K562 (cell line): ENCODE data around the gene KRTAP1-5. TPM values are rescaled to one million over a fixed set of nuclear protein-coding genes. Genes with fewer than 3 reads are reported as not detected.

Source experiments
- FOXM1 ChIP-seq, 2 experiments: fragments of 450-650 bp in 1 of 2; sonication (generic) in 1 of 2; formaldehyde crosslinking in 1 of 2; IDR thresholded peaks; 2 replicates each; pipeline versions ENCODE4 v1.6.1 to v1.9.0; 2017 to 2022; ENCODE audit warnings: low read depth in 2 of 2, mild to moderate bottlenecking in 2 of 2, missing genetic modification reagents in 1 of 2, moderate library complexity in 1 of 2
- NCOA2 ChIP-seq, 2 experiments: fragments of 450-650 bp; IDR thresholded peaks; 2 replicates each; pipeline ENCODE4 v1.6.1; 2018; ENCODE audit warnings: mild to moderate bottlenecking in 2 of 2, moderate library complexity in 1 of 2; ENCODE audit not compliant: partially characterized antibody in 2 of 2
- NR2C1 ChIP-seq, 2 experiments: fragments of 450-650 bp; IDR thresholded peaks; 2 replicates each; pipeline ENCODE4 v1.6.1; 2017; ENCODE audit warnings: mild to moderate bottlenecking in 2 of 2, antibody characterized with exemption in 1 of 2, inconsistent platforms in 1 of 2, missing compliant biosample characterization in 1 of 2, missing genetic modification characterization in 1 of 2
- RAD21 ChIP-seq, 2 experiments: fragments of 250-450 bp in 1 of 2; fragments of 450-650 bp in 1 of 2; sonication (Bioruptor Pico) in 1 of 2; formaldehyde crosslinking in 1 of 2; IDR thresholded peaks in 1 of 2; conservative IDR thresholded peaks in 1 of 2; 2 replicates each; pipeline versions ENCODE4 v1.4.0 to v1.8.0; 2020 to 2022; ENCODE audit warnings: mild to moderate bottlenecking in 2 of 2, moderate library complexity in 1 of 2
- RBM15 ChIP-seq: fragments of 200-400 bp; formaldehyde crosslinking; IDR thresholded peaks from 2 replicates; pipeline ENCODE4 v1.6.1; 2018; ENCODE audit warnings: mild to moderate bottlenecking, low read length, moderate library complexity; ENCODE audit not compliant: insufficient read depth
- SMAD1 ChIP-seq: fragments of 150-350 bp; IDR thresholded peaks from 2 replicates; pipeline ENCODE4 v1.6.1; 2014; ENCODE audit warnings: low read length, low read depth; ENCODE audit not compliant: partially characterized antibody
- TBL1XR1 ChIP-seq, 2 experiments: IDR thresholded peaks; 2 replicates each; pipeline ENCODE4 v1.6.1; 2012; ENCODE audit warnings: improper control_type of control experiment in 2 of 2, low read length in 2 of 2, mild to moderate bottlenecking in 1 of 2
- YY1 ChIP-seq, 3 experiments: IDR thresholded peaks; 2 replicates each; pipeline ENCODE4 v1.6.1; 2011; ENCODE audit warnings: low read length in 2 of 3, mild to moderate bottlenecking in 2 of 3, moderate library complexity in 2 of 3, borderline replicate concordance in 1 of 3, control low read depth in 1 of 3, low read depth in 1 of 3; ENCODE audit not compliant: insufficient read depth in 3 of 3, insufficient replicate concordance in 2 of 3, control insufficient read depth in 1 of 3, insufficient read length in 1 of 3; ENCODE audit errors: extremely low read depth in 1 of 3
- ZBTB49 ChIP-seq: sonication (generic); formaldehyde crosslinking; IDR thresholded peaks from 2 replicates; pipeline ENCODE4 v1.8.0; 2022; ENCODE audit warnings: missing genetic modification reagents, mild to moderate bottlenecking, borderline replicate concordance
- ZEB2 ChIP-seq: fragments of 450-650 bp; IDR thresholded peaks from 2 replicates; pipeline ENCODE4 v1.6.1; 2016
- ZHX1 ChIP-seq: fragments of 150-350 bp; conservative IDR thresholded peaks from 2 replicates; pipeline ENCODE4 v1.6.1; 2014; ENCODE audit warnings: low read length
- polyA plus RNA-seq, 8 experiments: library from polyadenylated mRNA; depleted of rRNA in 4 of 8; stranded (reverse) in 5 of 8; unstranded in 3 of 8; fragments of >200 nt; fragmentation: Nextera tagmentation in 2 of 8; fragmentation: Illumina TruSeq in 1 of 8; extraction: Ambion mirVana in 2 of 8; extraction: Trizol in 1 of 8; gene quantifications; 2 replicates each; pipeline versions ENCODE4 v1.2.1 to v1.2.3, GENCODE V29; 2011 to 2014; ENCODE audit warnings: inconsistent platforms in 1 of 8, missing spikeins in 1 of 8
- total RNA-seq, 7 experiments: library from RNA; depleted of rRNA in 6 of 7; stranded (reverse); fragments of >200 nt in 6 of 7; fragmentation: Illumina TruSeq in 2 of 7; extraction: Trizol in 2 of 7; gene quantifications; 2 replicates each; pipeline versions ENCODE4 v1.2.1 to v1.2.3, GENCODE V29; 2011 to 2021; ENCODE audit warnings: low replicate concordance in 1 of 7

The KRTAP1-5 gene
- total and polyA plus RNA-seq, 9 of the 15 experiments (the other 6 are each of a cell fraction or from before 2014, with no cell fraction given): not detected

- TF ChIP-seq ZHX1 (no peak), TBL1XR1 (IDR thresholded peaks at IDR 0.05; ENCODE audit: low read length in 2 of 2) (no peak), ZEB2 (no peak), RBM15 (no peak), ZBTB49 (CRISPR knock-in tag) (no peak), SMAD1 (no peak), NR2C1 (IDR thresholded peaks at IDR 0.05) (no peak), NR2C1 (tag; IDR thresholded peaks at IDR 0.05) (no peak), NCOA2 (IDR thresholded peaks at IDR 0.05; ENCODE audit: partially characterized antibody in 2 of 2) (no peak), YY1 (IDR thresholded peaks at IDR 0.05; ENCODE audit: borderline replicate concordance in 1 of 3, control insufficient read depth in 1 of 3, extremely low read depth in 1 of 3, insufficient read depth in 3 of 3, insufficient read length in 1 of 3, insufficient replicate concordance in 2 of 3, low read depth in 1 of 3, low read length in 2 of 3) (no peak), FOXM1 (IDR thresholded peaks at IDR 0.05; ENCODE audit: low read depth) (no peak), FOXM1 (CRISPR knock-in tag; IDR thresholded peaks at IDR 0.05; ENCODE audit: low read depth) (no peak), RAD21 (CRISPR knock-in tag; conservative IDR thresholded peaks at IDR 0.05 in 1 of 2, IDR thresholded peaks at IDR 0.05 in 1 of 2) (no peak)
Measured at GRCh38 chr17:40980117-40980516, 46.9 kb downstream of the KRTAP1-5 start (continued).
